SW480 (cell line): ENCODE data around the gene CHST1.

Source experiments
- DNase-seq: peaks from one replicate; pipeline ENCODE4 v3.0.0-alpha.2; 2016; ENCODE audit warnings: low spot score

The CHST1 gene

GRCh38 chr11:45606514-45607281 is 58.7 kb downstream of the CHST1 start:
- no peak for DNase-seq

GRCh38 chr11:45605051-45605450 is 60.4 kb downstream of the CHST1 start:
- no peak for DNase-seq

DNA sequence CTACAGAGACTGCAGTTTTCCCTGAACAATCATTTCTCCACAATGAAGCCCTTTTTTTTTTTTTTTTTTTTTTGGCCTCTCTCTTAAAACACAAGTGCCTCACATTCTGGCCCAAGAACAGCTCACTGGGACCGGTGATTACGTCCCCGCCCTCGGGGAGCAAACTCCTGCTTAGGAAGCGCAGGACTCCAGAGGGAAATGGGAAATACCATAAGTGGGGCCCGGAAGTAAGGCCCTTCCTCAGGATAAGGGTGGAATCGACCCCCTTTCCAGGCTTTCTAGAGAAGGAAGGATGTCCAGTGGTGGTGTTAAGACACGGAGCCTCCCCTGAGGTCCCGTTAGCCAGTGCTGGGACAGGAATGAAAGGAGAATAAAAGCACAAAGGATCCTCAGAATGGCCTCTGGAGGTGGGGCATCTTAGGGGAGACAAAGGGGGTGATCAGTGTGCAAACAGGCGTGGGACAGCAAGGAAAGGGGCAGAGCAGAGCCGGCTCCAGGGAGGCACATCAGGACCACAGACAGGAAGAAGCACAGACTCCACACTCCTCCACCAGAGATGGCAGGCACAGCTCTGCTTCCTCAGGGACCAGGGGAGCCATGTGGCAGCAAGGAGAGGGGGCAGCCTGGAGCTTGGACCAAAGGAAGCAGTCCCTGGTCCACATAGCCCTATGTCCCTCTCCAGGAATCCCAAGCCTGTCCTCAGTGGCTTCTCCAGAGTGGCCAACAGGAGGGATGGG is 61.3 kb downstream of the CHST1 start:
- no peak for DNase-seq

DNA sequence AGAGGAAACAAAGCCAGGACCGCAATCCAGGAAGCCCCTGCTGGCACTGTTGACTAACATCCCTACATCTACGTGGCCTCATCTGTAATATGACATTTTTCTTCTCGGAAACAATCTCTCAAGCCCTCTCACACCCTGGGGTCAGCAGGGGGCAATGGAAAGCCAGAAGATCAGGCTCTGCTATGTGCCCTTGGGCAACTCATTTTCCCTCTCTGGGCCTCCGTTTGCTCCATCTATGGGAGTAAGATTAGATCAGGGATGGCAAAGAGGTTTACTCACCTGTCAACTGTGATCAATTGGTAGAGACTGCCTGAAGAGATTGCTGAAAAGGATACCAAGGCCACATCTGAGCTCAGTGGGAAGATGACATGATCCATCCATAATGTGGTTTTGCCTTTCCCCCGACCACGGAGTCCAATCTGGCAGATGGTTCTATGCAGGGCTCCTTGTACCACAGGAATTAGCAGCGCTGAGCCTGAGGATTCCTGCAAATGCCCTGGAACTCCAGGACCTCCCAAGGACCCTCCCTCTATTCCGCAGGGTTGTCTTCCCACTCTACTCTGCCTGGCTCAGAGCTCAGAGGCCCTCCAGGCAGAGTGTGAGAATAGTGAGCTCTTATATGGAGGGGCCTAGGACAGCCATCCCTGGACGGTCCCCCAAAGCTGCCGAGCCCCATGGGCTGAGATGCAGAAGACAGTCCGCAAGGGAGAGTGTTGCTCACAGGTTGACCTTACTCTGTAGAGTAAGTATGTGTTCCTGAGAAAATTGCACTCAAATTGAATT is 66.1 kb downstream of the CHST1 start:
- DNase-seq, result no peak
